AG04450 (cell line): ENCODE results near the gene RTCA. TPM values are rescaled to one million over a fixed set of nuclear protein-coding genes. Genes with fewer than 3 reads are reported as not detected.

ENCODE experiments used
- CTCF ChIA-PET: fragments of 300-600, 350-600 bp; formaldehyde crosslinking; extraction: SDS; loops from one replicate; lab custom pipeline; 2022; ENCODE audit warnings: antibody characterized with exemption, inconsistent platforms; lab: Charles Lee
- POLR2A ChIA-PET: fragments of 350-600 bp; formaldehyde crosslinking; extraction: SDS; loops from one replicate; lab custom pipeline; 2021; ENCODE audit warnings: antibody characterized with exemption, inconsistent platforms; lab: Yijun Ruan, JAX
- DNase-seq: peaks from one replicate; pipeline ENCODE4 v3.0.0-alpha.2; 2011; ENCODE audit warnings: low read depth, low spot score
- H3K27ac ChIP-seq: one replicate; pipeline ENCODE4 v1.5.1; 2012; ENCODE audit warnings: low read depth, low read length, control low read depth
- H3K27me3 ChIP-seq: one replicate; pipeline ENCODE4 v1.6.0; 2012; ENCODE audit warnings: low read length; ENCODE audit not compliant: control insufficient read depth, insufficient read depth
- H3K4me3 ChIP-seq: 2 replicates; pipeline ENCODE4 v1.5.1; 2011; ENCODE audit warnings: mild to moderate bottlenecking, low read depth, low read length, control low read depth
- H3K9me3 ChIP-seq: 2 replicates; pipeline ENCODE4 v1.5.1; 2012; ENCODE audit warnings: low read length; ENCODE audit not compliant: control insufficient read depth, insufficient read depth
- CTCF ChIP-seq: IDR thresholded peaks from 2 replicates; pipeline ENCODE4 v1.5.1; 2011; ENCODE audit warnings: low read depth, low read length, control low read depth, inconsistent platforms
- polyA plus RNA-seq: library from polyadenylated mRNA; depleted of rRNA; stranded (reverse); fragments of >200 nt; gene quantifications from 2 replicates; pipeline ENCODE4 v1.2.3, GENCODE V29; 2011

Gene RTCA
- polyA plus RNA-seq, 1 experiment = 48.8 TPM

GRCh38 chr1:100249155-100249536 is 16.9 kb upstream of the RTCA start:
- TF ChIP-seq CTCF = no peak
- DNase-seq = no peak
- no peaks in the 10 kb centered on the region for H3K9me3 ChIP-seq
- ChIA-PET CTCF (interaction anchor here (1.0 kb wide), 1 partner anchor 19 kb away, joined by 5 read pairs; no protein-coding TSS in a partner anchor), POLR2A (interaction anchor here (0.5 to 1.9 kb wide), 4 partner anchors 17 to 279 kb away, joined by 4 to 11 read pairs (median 5); partner anchors contain the start of genes CDC14A, RTCA and SLC35A3)
- H3K27me3 ChIP-seq = no peaks in the 10 kb centered on the region
- peak overlapping the region; percentile 98 for H3K4me3 ChIP-seq
- peak overlapping the region; percentile 69 for H3K27ac ChIP-seq

DNA sequence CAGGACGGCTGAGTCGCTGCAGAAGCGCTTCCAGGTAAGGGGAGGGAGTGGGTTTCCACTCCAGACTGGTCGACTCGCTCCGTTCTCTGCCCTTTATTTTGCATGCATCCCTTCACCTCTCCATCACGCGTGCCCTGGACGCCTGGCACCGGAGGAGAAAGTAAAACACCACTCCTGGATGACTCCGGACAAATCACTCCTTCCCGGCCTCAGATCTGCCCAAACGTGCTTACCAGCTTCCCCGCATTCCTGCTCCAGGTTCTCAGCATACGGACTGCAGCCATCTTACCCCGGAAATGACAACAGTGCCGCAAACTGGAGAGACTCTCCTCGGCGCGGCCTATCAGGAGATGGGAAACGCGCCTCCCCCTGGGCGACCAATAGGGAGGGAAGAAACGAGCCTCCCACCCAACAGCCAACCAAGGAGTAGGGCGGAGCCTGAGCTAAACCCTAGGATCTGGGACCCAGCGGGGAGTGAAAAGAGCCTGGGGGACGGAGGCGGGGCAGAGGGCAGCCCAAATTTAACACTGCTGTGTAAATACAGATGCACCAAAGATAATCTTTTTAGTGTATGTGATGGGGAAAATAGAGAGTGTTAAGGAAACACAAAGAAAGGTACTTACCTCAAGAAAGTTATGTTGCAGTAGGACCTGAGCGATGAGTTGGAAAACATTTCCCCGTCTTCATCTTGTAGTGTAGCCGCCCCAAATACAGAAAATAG is 16.3 kb upstream of the RTCA start, which contains the start of gene DBT:
TSS of gene DBT (minus strand) at position 298 of the 721 bp plus-strand sequence. CDS start at position 284, 14 bp downstream.
- peak; percentile 78 for DNase-seq
- H3K27me3 ChIP-seq = no peaks in the 10 kb centered on the region
- POLR2A ChIA-PET = interaction anchor here (0.5 to 1.9 kb wide), 5 partner anchors 12 to 280 kb away, joined by 4 to 11 read pairs (median 5); partner anchors contain the start of genes CDC14A, RTCA and SLC35A3
- TF ChIP-seq CTCF = no peak
- peak within 1 kb of the TSS; percentile 69 for H3K27ac ChIP-seq
- peak within 1 kb of the TSS; percentile 98 for H3K4me3 ChIP-seq
- no peaks in the 10 kb centered on the region for H3K9me3 ChIP-seq
- CTCF ChIA-PET = interaction anchor here (1.0 to 1.6 kb wide), 4 partner anchors 10 to 619 kb away, joined by 3 to 5 read pairs (median 4); no protein-coding TSS in a partner anchor

DNA sequence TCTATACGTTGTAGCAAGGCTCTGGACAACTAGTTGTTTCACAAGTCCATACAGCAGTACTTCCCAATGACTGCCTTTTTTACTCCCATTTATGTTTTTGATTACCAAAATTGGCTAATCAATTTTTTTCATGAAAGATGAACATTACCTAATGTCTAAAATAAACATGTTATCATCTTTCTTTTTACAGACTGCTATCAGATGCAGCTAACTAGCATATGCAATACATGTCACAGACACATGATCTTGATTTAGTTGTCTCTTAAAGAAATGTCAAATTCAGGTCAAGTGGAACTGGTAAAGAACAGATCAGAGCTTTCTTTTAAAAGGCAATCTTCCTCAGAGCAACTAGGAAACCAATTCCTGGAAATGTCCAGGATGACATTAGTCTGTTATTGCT is 15.8 kb upstream of the RTCA start:
- H3K4me3 ChIP-seq = peak overlapping the region; percentile 98
- H3K27ac ChIP-seq = no peak overlapping the region
- no peak for DNase-seq
- TF ChIP-seq CTCF = no peak
- H3K27me3 ChIP-seq = peaks cover 3% of the 10 kb centered on the region
- ChIA-PET CTCF (interaction anchor here (0.5 to 1.6 kb wide), 5 partner anchors 11 to 618 kb away, joined by 3 to 5 read pairs (median 3); no protein-coding TSS in a partner anchor), POLR2A (interaction anchor here (0.6 to 1.9 kb wide), 4 partner anchors 11 to 280 kb away, joined by 4 to 11 read pairs (median 6); partner anchors contain the start of genes CDC14A, RTCA and SLC35A3)
- no peaks in the 10 kb centered on the region for H3K9me3 ChIP-seq

GRCh38 chr1:100250807-100251206 is 15.2 kb upstream of the RTCA start:
- no peak for TF ChIP-seq CTCF
- Histone ChIP-seq H3K27me3 (peaks cover 4% of the 10 kb centered on the region), H3K27ac (no peak overlapping the region), H3K9me3 (no peaks in the 10 kb centered on the region), H3K4me3 (no peak overlapping the region)
- POLR2A ChIA-PET = interaction anchor here (1.7 kb wide), 1 partner anchor 15 kb away, joined by 11 read pairs; the partner anchor contains the start of gene RTCA
- no peak for DNase-seq
- CTCF ChIA-PET = interaction anchor here (0.5 to 1.6 kb wide), 5 partner anchors 11 to 1107 kb away, joined by 3 to 4 read pairs (median 3); no protein-coding TSS in a partner anchor

- ChIA-PET CTCF (no interaction called here), POLR2A (no interaction called here)
Measured at GRCh38 chr1:100252901-100253300, 13.1 kb upstream of the RTCA start.

More at GRCh38 chr1:100252901-100253300, 13.1 kb upstream of the RTCA start:
- Histone ChIP-seq H3K9me3 (no peaks in the 10 kb centered on the region), H3K27ac (no peak overlapping the region), H3K27me3 (peaks cover 4% of the 10 kb centered on the region), H3K4me3 (no peak overlapping the region)
- no peak for DNase-seq
- TF ChIP-seq CTCF = no peak
